PC-9 (cell line): ENCODE measurements around the gene CA5A. TPM values are rescaled to one million over a fixed set of nuclear protein-coding genes. Genes with fewer than 3 reads are reported as not detected.

ENCODE experiments used
- BruUV-seq: library from RNA; stranded (reverse); fragments of 400-500 nt; replicated peaks from 2 replicates; lab custom pipeline; 2021; lab: Mats Ljungman, UMichigan
- CTCF ChIA-PET: fragments of 300-600 bp; sonication (Branson Sonifier 250); formaldehyde crosslinking; loops from one replicate; lab custom pipeline; 2022; ENCODE audit warnings: antibody characterized with exemption; lab: Charles Lee
- POLR2A ChIA-PET: fragments of 300-600 bp; sonication (Branson Sonifier 250); formaldehyde crosslinking; loops from one replicate; lab custom pipeline; 2022; ENCODE audit warnings: antibody characterized with exemption; ENCODE audit not compliant: unreplicated experiment; lab: Charles Lee
- DNase-seq, 2 experiments: peaks; one replicate each; pipeline versions ENCODE4 v3.0.0 to v3.0.0-alpha.2; 2015 to 2022; ENCODE audit warnings: mixed read lengths in 1 of 2
- H2AFZ ChIP-seq: fragments of 200-600 bp; sonication (generic); 2 replicates; pipeline ENCODE4 v1.8.1; 2017; ENCODE audit warnings: antibody characterized with exemption
- H3F3A ChIP-seq: fragments of 200-600 bp; sonication (generic); 2 replicates; pipeline ENCODE4 v1.8.1; 2017; ENCODE audit warnings: antibody characterized with exemption, mild to moderate bottlenecking, low read depth; ENCODE audit not compliant: insufficient read depth
- H3K27ac ChIP-seq: fragments of 200-600 bp; sonication (generic); 2 replicates; pipeline ENCODE4 v1.6.1; 2016; ENCODE audit warnings: mixed run types
- H3K27me3 ChIP-seq: fragments of 200-600 bp; sonication (generic); 2 replicates; pipeline ENCODE4 v1.6.1; 2016; ENCODE audit warnings: low read depth, mixed run types; ENCODE audit not compliant: insufficient read depth
- H3K36me3 ChIP-seq: fragments of 200-600 bp; sonication (generic); 2 replicates; pipeline ENCODE4 v1.6.1; 2016; ENCODE audit warnings: low read depth, mixed run types
- H3K4me1 ChIP-seq: fragments of 200-600 bp; sonication (generic); replicated peaks from 2 replicates; pipeline ENCODE4 v1.6.1; 2016; ENCODE audit warnings: mixed run types; ENCODE audit not compliant: insufficient read depth
- H3K4me2 ChIP-seq: fragments of 200-600 bp; sonication (generic); 2 replicates; pipeline ENCODE4 v1.6.1; 2017; ENCODE audit warnings: mixed run types
- H3K4me3 ChIP-seq: fragments of 200-600 bp; sonication (generic); 2 replicates; pipeline ENCODE4 v1.6.1; 2016; ENCODE audit warnings: mixed run types
- H3K79me2 ChIP-seq: fragments of 200-600 bp; sonication (generic); 2 replicates; pipeline ENCODE4 v1.6.1; 2017; ENCODE audit warnings: low read depth, mixed run types
- H3K9me2 ChIP-seq: fragments of 200-600 bp; sonication (generic); 2 replicates; pipeline ENCODE4 v1.8.1; 2017; ENCODE audit warnings: mild to moderate bottlenecking; ENCODE audit not compliant: insufficient read depth
- H3K9me3 ChIP-seq: fragments of 200-600 bp; sonication (generic); 2 replicates; pipeline ENCODE4 v1.8.1; 2016; ENCODE audit warnings: low read depth; ENCODE audit not compliant: insufficient read depth
- H4K20me1 ChIP-seq: fragments of 200-600 bp; sonication (generic); 2 replicates; pipeline ENCODE4 v1.8.1; 2017; ENCODE audit not compliant: insufficient read depth
- EZH2 ChIP-seq: fragments of 200-600 bp; sonication (generic); IDR thresholded peaks from 2 replicates; pipeline ENCODE4 v1.8.0; 2017; ENCODE audit warnings: antibody characterized with exemption, low read depth
- intact Hi-C: fragments of 100-400 bp; cut with micrococcal nuclease; formaldehyde crosslinking; loops from one replicate; pipeline ENCODE4 v1.10.0; 2022; ENCODE audit not compliant: unreplicated experiment
- total RNA-seq: library from RNA; stranded (reverse); gene quantifications from 2 replicates; pipeline ENCODE4 v1.2.3, GENCODE V29; 2021
- TF ChIP-seq, protein P1 (sequence below): fragments of 200-600 bp; sonication (generic); conservative IDR thresholded peaks from 2 replicates; pipeline ENCODE4 v1.6.1; 2017; ENCODE audit warnings: mixed run types, antibody characterized with exemption, mild to moderate bottlenecking, moderate library complexity

Gene CA5A
- total RNA-seq, 1 experiment from 2014 or later = 0.26 TPM

DNA sequence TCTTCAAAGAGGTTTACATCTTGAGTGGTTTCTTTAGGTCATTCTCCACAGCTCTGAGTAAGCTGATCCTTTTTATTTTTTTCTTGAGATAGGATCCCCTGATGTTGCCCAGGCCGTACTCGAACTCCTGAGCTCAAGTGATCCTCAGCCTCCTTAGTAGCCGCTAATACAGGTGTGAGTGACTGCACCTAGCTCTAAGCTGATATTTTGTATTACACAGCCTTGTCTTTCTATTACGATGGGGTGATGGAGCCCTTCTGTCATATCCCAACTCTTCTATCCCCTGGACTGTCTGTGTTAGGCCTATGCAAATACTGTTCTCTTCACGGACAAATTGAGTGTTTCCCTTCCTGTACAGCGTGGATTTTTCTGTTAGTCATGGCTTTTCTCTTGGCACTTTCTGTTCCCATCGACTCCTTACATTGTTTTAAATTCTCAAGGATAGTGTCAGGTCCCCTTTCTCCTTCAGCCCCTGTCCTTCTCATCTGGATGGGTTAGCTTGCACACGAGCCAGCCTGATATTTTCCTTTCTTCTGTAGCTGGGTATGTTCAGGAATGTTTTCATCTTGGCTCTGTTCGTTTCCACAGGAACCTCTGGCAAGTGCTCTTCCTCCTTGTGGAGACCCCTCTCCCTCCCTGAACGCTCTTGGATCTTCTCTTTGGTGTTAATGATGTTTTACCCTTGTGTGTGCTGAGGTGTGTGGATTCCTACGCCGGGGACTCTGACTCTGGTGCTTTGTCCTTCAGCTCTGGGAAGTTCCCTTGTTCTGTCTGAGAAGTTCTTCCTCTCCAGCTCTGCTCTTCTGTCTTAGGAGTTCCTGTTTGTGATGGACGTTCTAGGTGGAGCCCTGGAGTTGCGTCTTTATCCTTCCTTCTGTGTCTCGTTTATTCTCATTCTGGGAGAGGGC, 17.2 kb upstream of the CA5A start:
- H3K36me3 ChIP-seq = no peaks in the 10 kb centered on the region
- peaks cover 63% of the 10 kb centered on the region for H3K79me2 ChIP-seq
- intact Hi-C loops = loop anchor here (5.0 kb wide), 1 partner anchor 379 kb away; no protein-coding TSS in a partner anchor
- no peak overlapping the region for H2AFZ ChIP-seq
- no peaks in the 10 kb centered on the region for H3K9me3 ChIP-seq
- ChIA-PET POLR2A (interaction anchor here (0.7 kb wide), 1 partner anchor 353 kb away, joined by 3 read pairs; no protein-coding TSS in a partner anchor), CTCF (interaction anchor here (0.5 kb wide), 1 partner anchor 49 kb away, joined by 3 read pairs; no protein-coding TSS in a partner anchor)
- peaks cover 22% of the 10 kb centered on the region for H3K4me1 ChIP-seq
- peak in 1 of 2 experiments; percentile 19 for DNase-seq
- H3K9me2 ChIP-seq = no peaks in the 10 kb centered on the region
- no peak for TF ChIP-seq EZH2
- TF ChIP-seq, protein P1, sequence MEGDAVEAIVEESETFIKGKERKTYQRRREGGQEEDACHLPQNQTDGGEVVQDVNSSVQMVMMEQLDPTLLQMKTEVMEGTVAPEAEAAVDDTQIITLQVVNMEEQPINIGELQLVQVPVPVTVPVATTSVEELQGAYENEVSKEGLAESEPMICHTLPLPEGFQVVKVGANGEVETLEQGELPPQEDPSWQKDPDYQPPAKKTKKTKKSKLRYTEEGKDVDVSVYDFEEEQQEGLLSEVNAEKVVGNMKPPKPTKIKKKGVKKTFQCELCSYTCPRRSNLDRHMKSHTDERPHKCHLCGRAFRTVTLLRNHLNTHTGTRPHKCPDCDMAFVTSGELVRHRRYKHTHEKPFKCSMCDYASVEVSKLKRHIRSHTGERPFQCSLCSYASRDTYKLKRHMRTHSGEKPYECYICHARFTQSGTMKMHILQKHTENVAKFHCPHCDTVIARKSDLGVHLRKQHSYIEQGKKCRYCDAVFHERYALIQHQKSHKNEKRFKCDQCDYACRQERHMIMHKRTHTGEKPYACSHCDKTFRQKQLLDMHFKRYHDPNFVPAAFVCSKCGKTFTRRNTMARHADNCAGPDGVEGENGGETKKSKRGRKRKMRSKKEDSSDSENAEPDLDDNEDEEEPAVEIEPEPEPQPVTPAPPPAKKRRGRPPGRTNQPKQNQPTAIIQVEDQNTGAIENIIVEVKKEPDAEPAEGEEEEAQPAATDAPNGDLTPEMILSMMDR = no peak
- peaks cover 12% of the 10 kb centered on the region; the same call in 1 of the 2 replicates for H3F3A ChIP-seq
- no peak overlapping the region for H3K4me3 ChIP-seq
- no TSS peak for BruUV-seq
- H3K4me2 ChIP-seq = no peak overlapping the region; the same call in 1 of the 2 replicates
- H3K27me3 ChIP-seq = no peaks in the 10 kb centered on the region
- H3K27ac ChIP-seq = no peak overlapping the region
- H4K20me1 ChIP-seq = peaks cover 4% of the 10 kb centered on the region

DNA sequence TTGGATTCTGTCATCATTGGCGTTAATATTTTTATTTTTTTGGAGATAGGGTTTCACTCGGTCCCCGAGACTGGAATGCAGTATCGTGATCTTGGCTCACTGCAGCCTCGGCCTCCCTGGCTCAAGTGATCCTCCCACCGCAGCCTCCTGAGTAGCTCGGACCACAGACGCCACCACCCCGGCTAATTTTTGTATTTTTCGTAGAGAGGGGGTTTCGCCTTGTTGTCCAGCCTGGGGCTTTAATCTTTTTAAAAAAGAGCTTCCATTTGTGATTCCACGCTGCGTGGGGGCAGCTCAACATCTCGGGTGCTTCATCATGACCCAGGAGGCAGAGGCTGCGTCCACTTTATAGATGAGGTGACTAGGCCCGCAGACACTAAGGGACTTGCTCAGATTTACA, 16.4 kb upstream of the CA5A start:
- no TSS peak for BruUV-seq
- no peak overlapping the region for H2AFZ ChIP-seq
- DNase-seq = peak in 1 of 2 experiments; percentile 24
- peaks cover 24% of the 10 kb centered on the region for H3K4me1 ChIP-seq
- H3K27me3 ChIP-seq = no peaks in the 10 kb centered on the region
- H3K4me3 ChIP-seq = peak overlapping the region; percentile 96
- no peak for TF ChIP-seq EZH2
- TF ChIP-seq, protein P1 = no peak
- H3K4me2 ChIP-seq = peak overlapping the region; percentile 99
- no peaks in the 10 kb centered on the region for H3K36me3 ChIP-seq
- H3K27ac ChIP-seq = no peak overlapping the region
- no peaks in the 10 kb centered on the region for H3K9me2 ChIP-seq
- peaks cover 12% of the 10 kb centered on the region; the same call in 1 of the 2 replicates for H3F3A ChIP-seq
- peaks cover 4% of the 10 kb centered on the region for H4K20me1 ChIP-seq
- no peaks in the 10 kb centered on the region for H3K9me3 ChIP-seq
- CTCF ChIA-PET = interaction anchor here (0.5 kb wide), 1 partner anchor 48 kb away, joined by 3 read pairs; no protein-coding TSS in a partner anchor
- H3K79me2 ChIP-seq = peaks cover 59% of the 10 kb centered on the region
- intact Hi-C loops = loop anchor here (5.0 kb wide), 1 partner anchor 380 kb away; no protein-coding TSS in a partner anchor
- POLR2A ChIA-PET = interaction anchor here (0.8 kb wide), 1 partner anchor 970 kb away, joined by 4 read pairs; no protein-coding TSS in a partner anchor
